Heart left ventricle (tissue), 13 donors: ENCODE measurements around the gene MARCHF3.

Source experiments
- POLR2A ChIP-seq, 2 donors: fragments of 450-650 bp; IDR thresholded peaks; one replicate each; pipeline ENCODE4 v1.6.1; 2017; ENCODE audit warnings: antibody characterized with exemption in 2 of 2, mild to moderate bottlenecking in 2 of 2, moderate library complexity in 2 of 2
- TF ChIP-seq, protein P1 (sequence below), 12 donors: fragments of 200-600 bp; sonication (generic) in 4 of 12; IDR thresholded peaks; one replicate each; pipeline versions ENCODE4 v1.5.0 to v1.8.0; 2018 to 2022; ENCODE audit warnings: antibody characterized with exemption in 12 of 12, mild to moderate bottlenecking in 5 of 12
- donor health status: ischemic (EF 13 %, LVEDD 7.1; RV severe dilation, severe dysfunction).
- donor health status: DM: no; HTN: yes; CAD: no.
- donor health status: DM: no; HTN: no; CAD: no.
- donor health status: ischemic (EF 25% LVEDD 6.9; RV normal size, moderate dysfunction).
- donor health status: ischemic (EF 25% LVEDD 5.7; RV mildly dilated, moderate dysfunction).
- donor health status: ischemic (EF 35%, LVEDD 5.7; RV mildly dilated, moderate dysfunction).
- donor health status: nonischemic (EF 11% LVEDD 7.7; RV severe dilation, severe dysfunction).
- donor health status: DM: yes; HTN: yes; CAD: no.
- donor health status: PGD.
- donor health status: ischemic (EF 29% LVEDD 5.4; RV normal size, mild dysfunction).
- donor health status: nonischemic (EF 23%, LVEDD 6.1; RV moderate dilation, normal function).

DNA sequence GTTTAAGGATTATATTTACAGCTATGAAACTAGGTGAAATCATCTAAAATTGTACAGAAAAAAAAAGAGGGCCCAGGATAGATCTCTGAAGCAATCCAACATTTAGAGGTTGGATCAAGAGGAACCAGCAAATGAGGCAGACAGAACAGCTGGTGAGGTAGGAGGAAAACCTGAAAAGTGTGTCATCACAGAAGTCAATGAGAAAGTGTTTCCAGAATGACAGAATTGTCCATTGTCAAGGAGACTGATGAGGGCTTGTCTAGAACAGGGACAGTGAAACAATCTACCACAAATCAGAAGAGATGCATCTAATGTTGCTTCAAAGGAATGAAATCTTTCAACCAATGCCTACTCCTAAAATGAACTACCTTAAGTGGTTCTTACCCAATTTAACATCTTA lies 36.4 kb upstream of the MARCHF3 start:
- TF ChIP-seq POLR2A (IDR thresholded peaks at IDR 0.05) = no peak
- TF ChIP-seq, protein P1, sequence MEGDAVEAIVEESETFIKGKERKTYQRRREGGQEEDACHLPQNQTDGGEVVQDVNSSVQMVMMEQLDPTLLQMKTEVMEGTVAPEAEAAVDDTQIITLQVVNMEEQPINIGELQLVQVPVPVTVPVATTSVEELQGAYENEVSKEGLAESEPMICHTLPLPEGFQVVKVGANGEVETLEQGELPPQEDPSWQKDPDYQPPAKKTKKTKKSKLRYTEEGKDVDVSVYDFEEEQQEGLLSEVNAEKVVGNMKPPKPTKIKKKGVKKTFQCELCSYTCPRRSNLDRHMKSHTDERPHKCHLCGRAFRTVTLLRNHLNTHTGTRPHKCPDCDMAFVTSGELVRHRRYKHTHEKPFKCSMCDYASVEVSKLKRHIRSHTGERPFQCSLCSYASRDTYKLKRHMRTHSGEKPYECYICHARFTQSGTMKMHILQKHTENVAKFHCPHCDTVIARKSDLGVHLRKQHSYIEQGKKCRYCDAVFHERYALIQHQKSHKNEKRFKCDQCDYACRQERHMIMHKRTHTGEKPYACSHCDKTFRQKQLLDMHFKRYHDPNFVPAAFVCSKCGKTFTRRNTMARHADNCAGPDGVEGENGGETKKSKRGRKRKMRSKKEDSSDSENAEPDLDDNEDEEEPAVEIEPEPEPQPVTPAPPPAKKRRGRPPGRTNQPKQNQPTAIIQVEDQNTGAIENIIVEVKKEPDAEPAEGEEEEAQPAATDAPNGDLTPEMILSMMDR (IDR thresholded peaks at IDR 0.05) = no peak
